HG02798 (cell line): Measurements from ENCODE around the gene COL6A2.
"Not testable (repeated sequence)": the region's sequence is repeated elsewhere in the genome, so short reads cannot be mapped to it uniquely, and the experiment has no call there.

Experiments used
- ATAC-seq: cut with Tn5 transposase; IDR thresholded peaks from one replicate; pipeline ENCODE4 v1.9.1; 2021; ENCODE audit warnings: mild to moderate bottlenecking; ENCODE audit not compliant: unreplicated experiment, poor library complexity

COL6A2 gene

GRCh38 chr21:46060596-46061061 is 37.3 kb upstream of the COL6A2 start:
- ATAC-seq: no peak

DNA sequence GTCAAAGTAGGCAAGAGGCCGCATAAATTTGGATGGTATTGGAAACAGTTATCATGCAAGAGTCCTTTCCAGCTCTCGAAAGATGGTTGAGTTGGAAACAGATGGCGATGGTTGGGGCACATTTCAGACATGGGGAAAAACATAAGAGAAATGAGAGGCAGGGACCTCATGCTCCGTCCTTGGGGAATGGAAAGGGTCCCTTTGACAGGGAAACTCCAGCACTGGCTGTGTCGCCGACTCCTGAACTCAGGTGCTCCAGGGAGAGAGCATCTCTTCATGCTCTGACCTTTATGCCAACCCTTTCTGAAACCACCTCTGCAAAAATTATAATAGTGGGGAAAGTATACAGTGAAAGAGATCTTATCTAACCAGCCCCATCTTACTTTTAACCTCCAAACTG is 36.8 kb upstream of the COL6A2 start:
- ATAC-seq: no peak

GRCh38 chr21:46061518-46061917 is 36.4 kb upstream of the COL6A2 start:
- ATAC-seq: no peak

- no peak for ATAC-seq
Observed at GRCh38 chr21:46061950-46062349, 36.0 kb upstream of the COL6A2 start.

DNA sequence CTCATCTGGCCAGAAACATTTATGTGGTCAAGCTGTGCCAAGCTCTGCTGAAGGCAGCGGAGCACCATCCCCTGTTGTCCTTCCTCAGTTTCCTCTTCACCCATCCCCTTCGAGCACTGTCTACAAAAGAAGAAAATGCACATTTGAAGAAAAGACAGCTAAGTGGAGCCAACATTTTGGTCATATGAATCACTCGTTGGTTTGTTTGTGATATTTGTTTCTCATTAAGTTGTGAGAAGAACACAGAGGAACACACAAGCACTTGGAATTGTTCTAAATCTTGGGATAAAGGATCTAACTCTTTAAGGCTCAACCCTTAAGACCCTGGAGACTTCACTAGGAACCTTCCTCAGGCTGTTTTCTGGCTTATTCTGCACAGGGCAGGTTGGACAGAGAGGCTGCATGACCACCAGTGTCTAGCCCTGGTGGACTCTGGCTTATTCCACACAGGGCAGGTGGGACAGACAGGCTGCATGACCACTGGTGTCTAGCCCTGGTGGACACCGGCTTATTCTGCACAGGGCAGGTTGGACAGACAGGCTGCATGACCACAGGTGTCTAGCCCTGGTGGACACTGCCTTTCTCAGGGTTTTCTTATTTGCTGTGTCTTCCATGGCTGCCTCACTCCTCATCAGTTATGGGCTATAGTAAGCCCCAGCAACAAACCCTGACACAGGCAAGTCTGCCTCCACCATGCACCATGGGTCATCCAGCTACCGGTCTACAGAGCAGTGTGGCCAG is 35.3 kb upstream of the COL6A2 start:
- no peak for ATAC-seq

GRCh38 chr21:46063227-46063626 is 34.7 kb upstream of the COL6A2 start:
- ATAC-seq: no peak

DNA sequence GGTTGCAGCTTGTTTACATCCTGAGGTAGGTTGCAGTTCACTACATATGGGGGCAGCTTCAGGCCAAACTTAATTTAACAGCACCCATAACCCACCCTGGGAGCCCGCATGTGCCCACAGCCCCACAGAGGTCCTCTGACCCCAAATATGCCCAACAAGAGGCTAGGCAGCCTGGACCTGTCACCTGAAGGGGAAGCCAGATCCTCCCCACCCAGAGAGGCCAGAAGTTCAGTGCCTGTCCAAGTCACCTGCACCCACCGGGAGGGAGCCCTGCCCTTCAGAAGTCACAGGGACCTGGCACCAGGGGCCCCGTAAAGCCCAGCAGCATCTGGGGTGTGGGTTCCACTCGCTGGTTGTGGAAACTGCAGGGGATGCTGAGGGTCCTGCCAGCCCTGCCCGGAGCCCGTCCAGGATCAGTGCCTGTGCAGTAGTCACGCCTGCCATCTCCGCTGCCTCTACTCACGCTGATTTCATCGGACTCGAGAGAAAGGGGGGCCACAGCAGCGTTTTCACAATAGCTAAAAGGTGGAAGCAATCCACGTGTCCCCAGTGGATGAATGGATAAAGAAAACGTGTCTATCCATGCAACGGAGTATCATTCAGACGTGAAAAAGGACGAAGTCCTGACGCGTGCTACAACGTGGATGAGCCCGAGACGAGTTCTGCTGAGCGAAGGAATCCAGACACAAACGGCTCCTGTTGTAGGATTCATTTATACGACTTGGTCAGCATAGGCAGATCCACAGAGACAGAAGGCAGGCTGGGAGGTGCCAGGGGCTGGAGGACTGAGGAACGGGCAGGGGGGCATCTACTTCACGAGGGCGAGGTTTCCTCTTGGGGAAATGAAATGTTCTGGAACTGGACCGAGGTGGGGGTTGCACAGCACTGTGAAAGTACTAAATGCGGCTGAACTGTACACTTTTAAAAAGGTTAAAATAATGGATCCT is 33.9 kb upstream of the COL6A2 start:
- no peak for ATAC-seq

GRCh38 chr21:46064870-46065214 is 33.1 kb upstream of the COL6A2 start:
- no peak for ATAC-seq

DNA sequence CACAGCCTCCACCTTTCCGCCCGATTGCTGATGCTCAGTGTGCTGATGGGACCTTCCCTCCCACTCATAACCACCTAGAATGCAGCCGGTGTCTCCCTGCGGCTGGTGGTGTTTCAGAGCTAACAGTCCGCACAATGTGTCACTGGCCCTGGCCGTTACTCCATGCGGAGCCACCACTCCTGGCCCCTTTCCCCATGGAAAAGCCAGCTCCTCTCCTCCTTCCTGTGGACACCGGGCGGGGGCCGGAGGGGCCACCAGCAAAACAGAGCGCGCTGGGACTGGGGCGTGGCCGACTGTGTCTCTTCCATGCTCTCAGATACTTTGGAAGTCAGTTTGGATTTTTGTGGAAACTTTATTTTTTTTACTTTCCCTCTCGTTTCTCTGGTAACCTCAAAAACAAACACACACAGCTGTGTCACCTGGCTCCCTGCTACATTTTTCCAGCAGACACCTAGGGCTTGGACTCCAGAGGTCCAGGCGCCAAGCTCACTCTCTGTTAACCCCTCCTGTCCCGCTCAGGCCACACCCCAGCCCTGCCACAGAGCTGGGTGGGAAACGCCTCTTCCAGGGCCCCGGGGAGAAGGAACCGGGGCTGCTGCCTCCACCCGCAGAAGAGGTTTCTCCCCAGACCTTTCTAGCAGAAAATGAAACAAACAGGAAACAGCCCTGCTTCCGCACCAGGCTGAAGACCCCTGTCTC is 32.5 kb upstream of the COL6A2 start:
- ATAC-seq: no peak

GRCh38 chr21:46065914-46066551 is 31.9 kb upstream of the COL6A2 start:
- no peak for ATAC-seq

GRCh38 chr21:46066591-46067331 is 31.2 kb upstream of the COL6A2 start:
- ATAC-seq: no peak

DNA sequence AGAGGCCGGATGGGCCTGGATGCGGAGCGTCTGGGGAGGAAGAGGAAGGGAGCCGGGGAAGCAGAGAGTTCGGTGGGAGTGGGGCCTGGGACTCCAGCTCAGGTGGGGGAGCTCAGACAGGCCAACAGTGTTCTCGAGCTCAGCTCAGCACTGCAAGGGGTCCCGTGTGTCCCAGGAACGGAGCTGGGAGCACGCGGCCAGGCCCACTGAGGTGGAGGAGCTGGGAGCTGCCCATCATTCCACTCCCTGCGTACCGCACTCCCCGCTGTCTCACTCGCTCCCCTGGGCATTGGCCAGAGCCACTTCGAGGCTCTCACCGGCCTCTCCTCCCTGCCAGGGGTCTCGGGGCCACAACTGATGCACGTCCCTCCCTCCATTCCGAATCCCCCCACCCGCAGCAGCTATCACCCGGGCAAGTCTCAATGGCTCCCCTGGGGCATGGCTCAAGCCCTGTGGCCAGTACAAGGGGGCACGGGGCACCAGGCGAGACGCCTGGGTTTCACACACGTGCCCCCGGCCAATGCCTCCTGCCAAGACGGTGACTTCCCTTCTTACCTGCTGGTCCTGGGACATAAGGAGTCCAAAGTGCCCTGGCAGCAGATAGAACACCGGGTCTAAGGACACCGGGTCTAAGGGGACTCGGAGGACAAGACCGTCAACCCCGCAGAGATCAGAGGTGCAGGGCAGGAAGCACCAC is 30.3 kb upstream of the COL6A2 start:
- ATAC-seq: no peak

GRCh38 chr21:46068516-46069079 is 29.3 kb upstream of the COL6A2 start:
- no peak for ATAC-seq

DNA sequence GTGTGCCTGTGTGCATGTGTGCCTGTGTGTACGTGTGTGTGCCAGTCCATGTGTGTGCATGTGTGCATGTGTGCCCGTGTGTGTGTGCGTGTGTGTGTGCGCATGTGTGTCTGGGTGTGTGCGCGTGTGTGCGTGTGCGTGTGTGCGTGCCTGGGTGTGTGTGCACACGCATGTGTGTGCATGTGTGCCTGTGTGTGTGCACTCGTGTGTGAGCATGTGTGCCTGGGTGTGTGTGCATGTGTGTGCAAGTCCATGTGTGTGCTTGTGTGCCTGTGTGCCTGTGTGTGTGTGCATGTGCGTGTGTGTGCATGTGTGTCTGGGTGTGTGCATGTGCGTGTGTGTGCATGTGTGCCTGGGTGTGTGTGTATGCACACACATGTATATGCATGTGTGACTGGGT is 28.7 kb upstream of the COL6A2 start:
- ATAC-seq: no peak

DNA sequence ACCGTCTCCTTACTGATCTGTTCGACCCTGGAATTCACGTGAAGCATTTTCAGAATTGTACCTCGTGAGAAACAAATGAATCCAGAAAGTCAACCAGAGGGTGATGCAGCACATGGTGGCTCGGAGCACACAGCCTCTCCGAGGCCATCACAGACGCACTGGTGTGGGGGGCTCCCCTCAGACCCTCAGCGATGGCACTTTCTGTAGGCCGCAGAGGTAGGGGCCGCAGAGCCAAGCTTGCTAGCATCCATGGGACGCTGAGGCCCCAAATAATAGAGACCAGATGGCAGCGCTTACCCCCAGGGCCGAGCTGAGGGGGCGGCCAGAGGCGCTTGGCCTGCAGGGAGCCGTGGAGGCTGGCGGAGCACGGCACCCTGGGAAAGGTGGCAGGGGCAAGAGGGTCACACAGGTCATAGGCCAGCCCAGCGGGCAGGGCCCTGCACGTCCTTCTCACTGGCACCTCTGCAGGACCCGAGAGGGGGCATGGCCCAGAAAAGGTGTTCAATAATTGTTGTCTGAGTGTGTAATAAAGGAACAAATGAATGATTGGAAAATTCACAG is 28.1 kb upstream of the COL6A2 start:
- ATAC-seq: no peak

DNA sequence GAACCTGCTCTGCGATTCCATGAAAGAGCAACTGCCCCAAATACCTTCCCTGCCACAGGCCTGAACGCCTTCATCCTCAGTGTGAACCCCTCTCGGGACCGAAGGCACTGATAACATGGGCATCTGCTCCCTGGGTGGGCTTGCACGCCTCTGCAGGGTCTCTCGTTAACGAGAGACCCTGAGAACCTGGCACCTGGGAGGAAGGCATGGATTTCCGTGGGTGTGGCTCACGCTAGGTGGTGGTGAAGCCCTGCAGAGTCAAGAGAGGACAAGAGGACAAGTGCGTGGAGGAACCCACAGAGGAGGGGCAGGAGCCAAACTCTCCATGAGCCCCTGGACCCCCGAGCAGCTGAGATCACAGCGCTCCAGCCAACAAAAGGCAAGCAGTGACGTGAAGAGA is 26.8 kb upstream of the COL6A2 start:
- ATAC-seq: no peak

GRCh38 chr21:46076724-46077123 is 21.2 kb upstream of the COL6A2 start:
- not testable (repeated sequence) for ATAC-seq

DNA sequence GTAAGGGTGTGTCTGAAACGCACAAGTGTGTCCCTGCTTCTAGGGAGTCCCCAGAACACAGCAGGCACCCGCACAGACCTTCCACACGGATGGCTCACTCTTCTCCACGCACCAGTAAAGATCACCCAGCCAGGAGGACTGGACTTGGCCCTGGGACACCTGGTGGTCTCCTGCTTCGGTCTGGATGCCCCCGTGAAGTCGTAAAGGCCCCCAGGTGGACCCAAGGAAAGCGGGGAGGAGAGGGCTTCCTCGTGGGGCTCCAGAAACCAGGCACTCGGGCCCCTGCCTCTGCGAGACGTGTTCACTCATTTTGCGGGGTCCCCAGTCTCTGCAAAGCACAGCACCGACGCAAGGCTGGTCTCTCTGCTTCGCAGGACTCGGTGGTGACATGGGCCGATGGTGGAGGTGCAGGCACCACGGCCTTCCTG is 20.2 kb upstream of the COL6A2 start:
- no peak for ATAC-seq
